Tibial artery (tissue), 4 donors: ENCODE results near the gene SLC2A2.
A peak's percentile ranks its signal among the peaks of the same experiment; 100 is the strongest.

Source experiments
- DNase-seq, 2 donors: peaks; one replicate each; pipeline ENCODE4 v3.0.0-alpha.2; 2019
- H3K27ac ChIP-seq, 2 donors: fragments of 200-600 bp; sonication (generic) in 1 of 2; 1 replicate in 1 of 2; 2 replicates in 1 of 2; pipeline ENCODE4 v1.5.1; 2018 to 2019; ENCODE audit warnings: mild to moderate bottlenecking in 1 of 2
- H3K27me3 ChIP-seq, 2 donors: fragments of 200-600 bp; sonication (generic) in 1 of 2; one replicate each; pipeline versions ENCODE4 v1.5.1 to v1.6.0; 2016 to 2019
- H3K36me3 ChIP-seq, 3 donors: fragments of 200-600 bp; sonication (generic) in 2 of 3; one replicate each; pipeline ENCODE4 v1.5.1; 2016 to 2019; ENCODE audit warnings: mild to moderate bottlenecking in 2 of 3
- H3K4me1 ChIP-seq, 4 donors: fragments of 200-600 bp; sonication (generic) in 2 of 4; 1 replicate in 3 of 4; 2 replicates in 1 of 4; pipeline ENCODE4 v1.5.1; 2016 to 2019
- H3K4me3 ChIP-seq, 2 donors: fragments of 200-600 bp; sonication (generic) in 1 of 2; 1 replicate in 1 of 2; 2 replicates in 1 of 2; pipeline ENCODE4 v1.5.1; 2018 to 2019; ENCODE audit warnings: mild to moderate bottlenecking in 2 of 2
- H3K9me3 ChIP-seq, 3 donors: fragments of 200-600 bp; sonication (generic) in 1 of 3; one replicate each; pipeline ENCODE4 v1.5.1; 2016 to 2019
- intact Hi-C: fragments of 100-400 bp; cut with DNase I; formaldehyde crosslinking; loops from one replicate; pipeline ENCODE4 v1.15.0; 2023; ENCODE audit warnings: low total_unique reads
- TF ChIP-seq, protein P1 (sequence below), 2 experiments: fragments of 200-600 bp in 1 of 2; fragments of 450-650 bp in 1 of 2; IDR thresholded peaks; one replicate each; pipeline ENCODE4 v1.5.1; 2017 to 2019; ENCODE audit warnings: antibody characterized with exemption in 2 of 2, mild to moderate bottlenecking in 1 of 2, moderate library complexity in 1 of 2

Gene SLC2A2

DNA sequence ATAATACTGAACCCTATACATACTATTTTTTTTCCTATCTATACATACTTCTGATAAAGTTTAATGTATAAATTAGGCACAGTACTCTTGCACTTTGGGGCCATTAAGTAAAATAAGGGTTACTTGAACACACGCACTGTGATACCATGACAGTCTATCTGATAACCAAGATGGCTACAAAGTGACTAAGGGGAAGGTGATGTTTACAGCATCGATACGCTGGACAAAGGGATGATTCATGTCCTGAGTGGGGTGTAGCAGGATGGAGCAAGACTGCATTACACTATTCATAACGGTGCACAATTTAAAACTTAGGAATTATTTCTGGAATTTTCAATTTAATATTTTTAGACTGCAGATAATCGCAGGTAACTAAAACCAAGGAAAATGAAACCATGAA is 30.0 kb upstream of the SLC2A2 start:
- Histone ChIP-seq H3K9me3 (no peaks in the 10 kb centered on the region), H3K27me3 (no peaks in the 10 kb centered on the region), H3K27ac (no peak overlapping the region), H3K4me1 (no peaks in the 10 kb centered on the region), H3K4me3 (no peak overlapping the region), H3K36me3 (no peaks in the 10 kb centered on the region)
- no peak for DNase-seq
- TF ChIP-seq, protein P1, sequence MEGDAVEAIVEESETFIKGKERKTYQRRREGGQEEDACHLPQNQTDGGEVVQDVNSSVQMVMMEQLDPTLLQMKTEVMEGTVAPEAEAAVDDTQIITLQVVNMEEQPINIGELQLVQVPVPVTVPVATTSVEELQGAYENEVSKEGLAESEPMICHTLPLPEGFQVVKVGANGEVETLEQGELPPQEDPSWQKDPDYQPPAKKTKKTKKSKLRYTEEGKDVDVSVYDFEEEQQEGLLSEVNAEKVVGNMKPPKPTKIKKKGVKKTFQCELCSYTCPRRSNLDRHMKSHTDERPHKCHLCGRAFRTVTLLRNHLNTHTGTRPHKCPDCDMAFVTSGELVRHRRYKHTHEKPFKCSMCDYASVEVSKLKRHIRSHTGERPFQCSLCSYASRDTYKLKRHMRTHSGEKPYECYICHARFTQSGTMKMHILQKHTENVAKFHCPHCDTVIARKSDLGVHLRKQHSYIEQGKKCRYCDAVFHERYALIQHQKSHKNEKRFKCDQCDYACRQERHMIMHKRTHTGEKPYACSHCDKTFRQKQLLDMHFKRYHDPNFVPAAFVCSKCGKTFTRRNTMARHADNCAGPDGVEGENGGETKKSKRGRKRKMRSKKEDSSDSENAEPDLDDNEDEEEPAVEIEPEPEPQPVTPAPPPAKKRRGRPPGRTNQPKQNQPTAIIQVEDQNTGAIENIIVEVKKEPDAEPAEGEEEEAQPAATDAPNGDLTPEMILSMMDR (IDR thresholded peaks at IDR 0.05) = no peak
- intact Hi-C loops = no loop called here

DNA sequence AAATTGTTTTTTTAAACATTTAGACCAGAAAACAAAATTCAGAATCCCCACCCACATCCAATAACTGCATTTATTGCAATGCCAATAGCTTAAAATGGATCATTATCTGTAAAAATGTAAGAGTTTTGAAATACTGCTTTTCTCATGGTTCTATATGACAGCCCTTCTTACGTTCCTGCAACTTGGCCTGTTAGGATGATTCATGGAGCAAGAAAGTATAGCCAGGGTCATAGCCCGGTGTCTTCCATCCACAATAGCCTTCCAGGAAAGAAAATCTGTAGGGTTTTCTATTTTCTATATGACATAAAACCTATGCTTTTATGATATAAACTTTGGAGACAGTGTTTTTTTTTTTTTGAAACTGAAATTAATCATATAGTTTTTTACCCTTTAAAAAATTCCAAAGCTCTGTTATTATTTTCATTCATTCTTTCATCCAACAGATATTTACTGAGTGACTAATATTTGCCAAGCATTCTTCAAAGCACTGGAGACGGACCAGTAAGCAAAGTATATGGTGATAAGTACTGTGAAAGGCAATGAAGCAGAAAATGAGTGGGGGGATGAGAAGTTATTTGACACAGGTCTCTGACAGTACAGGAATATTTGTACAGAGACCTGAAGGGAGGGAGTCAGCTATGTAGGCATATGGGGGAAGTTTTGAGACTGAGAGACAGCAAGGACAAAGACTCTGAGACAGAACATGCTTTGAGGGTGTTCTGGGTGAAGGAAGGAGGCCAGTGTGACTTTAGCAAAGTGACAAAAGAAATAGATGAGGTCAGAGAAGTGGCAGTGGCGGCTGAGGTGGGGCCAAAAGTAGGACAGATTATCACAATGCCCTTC is 29.0 kb upstream of the SLC2A2 start:
- H3K27ac ChIP-seq = no peak overlapping the region
- DNase-seq = no peak

DNA sequence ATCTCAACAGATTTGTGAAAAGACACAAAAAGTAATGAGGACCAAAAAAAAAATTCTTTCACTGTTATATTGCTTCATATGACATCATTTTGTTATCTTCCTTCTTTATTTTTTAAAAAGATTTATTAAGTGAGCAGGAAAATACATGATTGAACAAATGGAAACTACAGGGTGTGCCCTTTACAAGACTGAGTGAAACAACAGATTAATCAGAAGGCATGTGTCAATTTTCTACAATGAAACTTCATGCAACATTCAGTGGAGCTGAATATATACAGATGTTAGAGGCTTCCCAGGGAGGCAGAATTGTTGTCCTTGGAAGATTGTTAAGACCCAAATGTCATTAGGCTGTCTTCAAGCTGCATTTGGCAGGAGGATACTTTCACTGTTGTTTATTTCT is 28.4 kb upstream of the SLC2A2 start:
- Histone ChIP-seq H3K4me1 (no peaks in the 10 kb centered on the region), H3K4me3 (no peak overlapping the region), H3K36me3 (no peaks in the 10 kb centered on the region), H3K27ac (no peak overlapping the region), H3K27me3 (no peaks in the 10 kb centered on the region), H3K9me3 (no peaks in the 10 kb centered on the region)
- intact Hi-C loops = no loop called here
- DNase-seq = no peak
- TF ChIP-seq, protein P1 (IDR thresholded peaks at IDR 0.05) = no peak

More for the DNA sequence above, 29.0 kb upstream of the SLC2A2 start:
- intact Hi-C loops = no loop called here
- no peak overlapping the region for H3K4me3 ChIP-seq
- TF ChIP-seq, protein P1 (IDR thresholded peaks at IDR 0.05) = no peak
- H3K9me3 ChIP-seq = no peaks in the 10 kb centered on the region
- no peaks in the 10 kb centered on the region for H3K36me3 ChIP-seq
- no peaks in the 10 kb centered on the region for H3K27me3 ChIP-seq
- no peaks in the 10 kb centered on the region for H3K4me1 ChIP-seq

DNA sequence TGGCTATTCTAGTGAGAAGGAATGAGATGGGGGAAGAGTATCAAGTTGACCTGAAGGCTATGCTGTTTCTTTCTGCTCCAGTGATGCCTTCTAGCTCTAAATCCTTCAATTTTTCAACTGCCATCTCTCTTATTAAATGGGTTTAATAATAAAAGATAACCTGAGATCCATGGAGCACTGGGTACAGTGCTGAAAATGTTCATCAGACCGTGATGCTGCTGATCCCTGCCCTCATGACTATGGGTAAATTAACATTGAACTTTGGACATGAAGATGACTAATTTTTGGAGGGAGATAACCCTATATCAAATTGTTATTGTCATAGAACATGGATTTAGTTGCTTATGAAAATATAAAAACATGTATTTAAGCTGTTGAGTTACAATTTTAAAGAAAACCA is 27.7 kb upstream of the SLC2A2 start:
- peaks cover 0 to 3% (median 0%) of the 10 kb centered on the region in 4 donors for H3K4me1 ChIP-seq
- no peak overlapping the region for H3K27ac ChIP-seq
- intact Hi-C loops = no loop called here
- no peak overlapping the region for H3K4me3 ChIP-seq
- no peak for DNase-seq
- H3K27me3 ChIP-seq = no peaks in the 10 kb centered on the region
- no peaks in the 10 kb centered on the region for H3K9me3 ChIP-seq
- H3K36me3 ChIP-seq = no peaks in the 10 kb centered on the region
- TF ChIP-seq, protein P1 (IDR thresholded peaks at IDR 0.05) = no peak

DNA sequence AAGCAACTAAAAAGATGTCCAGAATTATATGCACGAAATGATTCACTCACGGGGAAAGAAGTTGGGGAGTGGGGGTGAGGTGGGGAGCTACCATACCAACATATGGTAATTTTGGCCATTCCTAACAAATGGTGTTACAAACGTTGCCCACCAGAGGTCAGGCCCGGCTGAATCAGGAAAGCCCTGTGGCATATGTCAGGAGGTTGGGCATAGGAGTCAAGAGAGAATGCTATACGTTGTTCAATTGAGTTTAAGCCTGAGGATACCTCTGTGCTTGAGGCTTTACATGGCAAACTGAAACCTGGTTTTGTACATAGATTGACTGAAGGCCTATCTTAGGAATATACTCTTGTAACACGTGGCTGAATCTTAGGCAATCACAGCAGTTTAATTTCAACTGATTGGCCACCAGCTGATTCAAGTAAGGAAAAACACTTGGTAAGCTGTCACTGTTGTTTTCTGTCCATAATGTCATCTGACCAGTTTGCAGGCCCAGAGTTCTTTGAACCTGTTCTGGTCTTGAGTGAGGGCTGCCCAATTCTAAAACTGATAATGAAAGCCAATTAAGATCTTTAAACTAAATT is 23.4 kb upstream of the SLC2A2 start:
- DNase-seq = peak in 1 of 2 donors; percentile 41
- no peaks in the 10 kb centered on the region for H3K27me3 ChIP-seq
- H3K4me1 ChIP-seq = peaks cover 0 to 3% (median 0%) of the 10 kb centered on the region in 4 donors
- intact Hi-C loops = loop anchor here (5.0 kb wide), 1 partner anchor 522 kb away; no protein-coding TSS in a partner anchor
- no peaks in the 10 kb centered on the region for H3K9me3 ChIP-seq
- no peak overlapping the region for H3K27ac ChIP-seq
- TF ChIP-seq, protein P1 (IDR thresholded peaks at IDR 0.05) = peak; percentile 49 to 51
- H3K36me3 ChIP-seq = no peaks in the 10 kb centered on the region
- H3K4me3 ChIP-seq = no peak overlapping the region
